ENCODE measurements around the gene PLCB1.
A peak's percentile ranks its signal among the peaks of the same experiment; 100 is the strongest.
"Not testable (repeated sequence)": the region's sequence is repeated elsewhere in the genome, so short reads cannot be mapped to it uniquely, and the experiment has no call there.

Gene PLCB1

DNA sequence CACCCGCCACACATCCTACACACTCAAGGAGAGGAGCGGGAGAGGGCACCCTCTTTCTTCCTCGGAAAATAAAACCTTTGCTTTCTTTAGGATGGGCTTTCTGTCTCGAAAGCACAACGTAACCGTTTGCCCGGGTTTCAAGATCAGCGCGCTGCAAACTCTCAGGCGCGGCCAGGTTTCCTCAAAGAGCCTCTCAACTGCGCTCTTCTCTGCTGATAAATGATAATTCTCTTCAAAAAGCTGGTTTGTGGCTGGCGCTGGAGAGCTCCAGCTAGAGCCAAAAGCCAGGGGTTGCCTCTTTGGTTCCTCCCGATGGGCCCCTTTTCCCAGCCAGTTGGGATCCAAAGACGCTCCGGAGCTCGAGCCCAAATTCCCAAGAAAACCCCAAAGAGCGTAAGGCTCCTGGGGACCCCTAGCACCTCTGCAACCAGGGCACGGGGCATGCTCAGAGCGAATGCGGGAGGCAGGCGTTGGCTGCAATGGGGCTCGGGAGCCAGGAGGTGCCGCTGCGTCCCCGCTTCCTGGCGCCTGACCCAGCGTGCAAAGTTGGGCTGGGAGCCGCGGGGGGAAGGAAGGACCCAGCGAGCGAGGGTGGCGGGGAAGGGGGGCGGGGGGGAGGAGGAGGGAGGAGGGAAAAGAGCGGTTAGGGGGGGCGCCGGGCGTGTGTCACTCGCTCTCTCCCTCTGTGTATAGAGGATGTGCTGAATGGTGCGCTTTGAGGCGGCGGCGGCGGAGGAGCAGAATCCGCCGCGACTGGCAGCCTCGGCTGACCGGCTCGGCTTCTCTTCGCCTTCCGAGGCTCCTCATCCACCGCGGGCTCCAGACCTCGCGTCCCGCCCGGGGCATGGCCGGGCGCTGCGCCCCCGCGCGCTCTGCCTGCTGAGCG, at the start of gene PLCB1:
TSS of gene PLCB1 (plus strand) at position 669 of the 886 bp plus-strand sequence. CDS start 386 bp downstream, outside the sequence.
- DNase-seq: peak; percentile 78 to 87

DNA sequence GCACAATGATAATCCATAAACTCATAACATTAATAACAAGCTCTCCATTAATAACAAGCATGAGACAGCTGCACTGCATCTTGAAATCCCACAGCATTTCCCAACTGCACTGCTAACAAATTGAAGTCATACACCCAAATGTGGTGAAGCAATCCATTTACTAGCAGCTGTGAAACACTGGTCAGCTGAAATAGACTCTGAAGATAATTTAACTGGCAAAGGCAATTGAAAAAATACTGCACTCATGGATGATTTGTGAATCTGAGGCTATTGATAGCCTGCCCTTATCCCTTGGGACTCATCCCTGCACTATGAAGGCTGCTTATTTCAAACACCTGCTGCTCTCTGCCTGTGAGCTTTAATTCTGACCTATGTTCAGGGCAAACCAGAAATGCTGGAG, 49.1 kb upstream of the PLCB1 start:
- no peak for DNase-seq

DNA sequence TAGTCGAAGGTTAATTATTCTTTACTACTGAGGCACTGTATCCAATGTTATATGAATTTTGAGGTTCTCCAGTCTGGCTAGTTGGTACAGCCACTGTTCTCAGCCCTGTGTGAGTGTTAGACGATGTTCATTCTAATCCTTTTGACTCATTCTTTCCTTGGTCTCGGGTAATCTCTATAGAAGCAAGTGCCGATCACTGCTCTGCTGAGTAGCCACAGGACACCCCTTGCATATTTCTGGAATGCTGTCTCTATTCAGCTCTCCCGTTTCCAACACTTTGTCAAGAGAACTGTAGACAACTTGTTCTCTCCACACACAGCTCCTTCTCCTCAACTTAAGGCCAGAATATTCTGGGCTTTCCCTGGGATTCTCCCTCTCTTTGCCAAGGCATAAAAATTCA, 42.4 kb upstream of the PLCB1 start:
- DNase-seq: no peak

DNA sequence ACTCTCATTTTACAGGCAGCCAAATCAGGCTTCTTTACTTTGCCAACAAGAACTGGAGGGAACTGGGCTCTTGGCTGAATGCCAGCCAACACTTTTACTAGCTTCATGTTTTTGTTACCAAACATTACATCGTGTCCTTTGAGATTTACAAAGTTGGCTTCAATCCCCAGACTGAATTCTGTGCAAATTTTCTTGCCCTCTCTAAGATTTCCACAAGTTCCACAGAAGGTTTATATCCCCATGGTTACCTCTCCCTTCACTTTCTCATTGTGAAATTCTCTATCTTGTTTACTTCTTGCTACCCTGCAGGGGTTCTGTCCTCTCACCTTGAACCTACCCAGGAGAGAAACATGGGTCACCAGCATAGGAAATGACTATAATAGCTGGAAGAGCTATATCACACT, 37.6 kb upstream of the PLCB1 start:
- no peak for DNase-seq

DNA sequence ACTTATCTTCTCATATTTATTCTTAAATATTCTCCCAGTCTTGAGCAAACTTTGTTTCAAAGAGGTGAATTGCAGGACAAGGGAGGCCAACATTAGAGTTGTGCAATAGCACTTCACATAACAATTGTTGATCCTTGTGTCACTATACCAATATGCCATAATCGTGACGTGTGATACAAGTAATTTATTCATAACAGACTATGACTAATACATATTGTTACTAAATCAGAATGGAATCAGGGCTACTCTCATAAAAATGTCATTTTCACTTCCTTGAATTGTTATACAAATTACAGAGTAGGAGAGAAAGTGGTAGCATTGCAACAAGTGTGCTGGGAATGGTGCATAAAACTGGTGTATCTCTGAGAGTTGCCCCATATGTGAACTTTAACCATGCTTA, 37.2 kb upstream of the PLCB1 start:
- DNase-seq: no peak

DNA sequence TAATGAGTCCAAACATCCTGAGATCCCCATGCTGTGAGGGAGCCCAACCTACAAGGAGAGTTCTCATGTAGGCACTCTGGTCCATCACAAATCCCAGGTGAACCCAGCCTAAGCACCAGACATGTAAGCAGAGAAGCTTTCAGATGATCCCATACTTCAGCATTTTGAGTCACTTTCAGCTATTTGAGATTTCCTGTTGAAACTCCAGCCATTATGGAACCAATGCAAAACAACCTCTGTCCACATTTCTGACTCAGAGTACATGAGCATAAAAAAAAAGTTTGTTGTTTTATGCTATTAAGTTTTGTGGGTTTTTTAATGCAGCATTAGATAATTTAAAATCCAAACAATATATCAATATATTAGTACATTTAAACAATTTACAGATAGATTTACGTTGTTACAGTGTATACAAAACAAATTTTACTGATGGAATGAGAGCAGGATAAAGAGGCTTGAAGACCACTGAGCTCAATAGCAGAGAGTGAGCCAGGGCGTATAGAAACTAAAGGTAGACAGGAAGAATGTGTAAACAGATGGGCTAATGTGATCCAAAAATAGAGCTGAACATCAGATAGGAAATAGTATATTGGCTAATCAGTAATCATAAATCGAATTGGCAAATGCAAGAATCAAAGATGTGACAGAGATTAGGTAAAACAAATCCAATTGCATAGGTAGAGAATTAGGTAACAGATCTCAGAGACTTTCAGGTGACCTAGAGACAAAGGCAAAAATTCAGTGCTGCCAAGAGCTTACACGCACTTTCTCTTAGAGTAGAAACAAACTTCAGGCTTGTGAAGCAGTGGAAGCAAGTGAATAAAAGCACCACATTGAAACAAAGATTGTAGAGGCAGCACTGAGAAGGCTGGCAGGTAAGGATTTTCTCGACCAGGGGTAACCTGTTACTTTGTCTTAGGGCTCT, 36.2 kb upstream of the PLCB1 start:
- no peak for DNase-seq

DNA sequence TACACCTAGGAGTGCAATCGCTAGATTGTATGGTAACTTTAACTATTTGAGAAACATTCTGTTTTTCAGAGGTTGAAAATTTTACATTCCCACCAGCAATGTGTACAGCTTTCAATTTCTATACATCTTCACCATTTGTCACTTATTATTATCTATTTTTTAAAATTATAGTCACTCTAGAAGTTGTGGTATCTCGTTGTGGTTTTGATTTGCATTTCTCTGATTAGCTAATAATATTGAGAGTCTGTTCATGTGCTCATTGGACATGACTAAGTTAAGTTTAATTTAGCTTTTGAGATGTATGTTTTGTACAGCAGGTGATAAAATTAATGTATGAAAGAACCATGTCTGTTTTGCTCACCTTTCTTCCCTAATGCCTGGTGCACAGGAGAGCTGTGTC, 34.8 kb upstream of the PLCB1 start:
- DNase-seq: no peak

DNA sequence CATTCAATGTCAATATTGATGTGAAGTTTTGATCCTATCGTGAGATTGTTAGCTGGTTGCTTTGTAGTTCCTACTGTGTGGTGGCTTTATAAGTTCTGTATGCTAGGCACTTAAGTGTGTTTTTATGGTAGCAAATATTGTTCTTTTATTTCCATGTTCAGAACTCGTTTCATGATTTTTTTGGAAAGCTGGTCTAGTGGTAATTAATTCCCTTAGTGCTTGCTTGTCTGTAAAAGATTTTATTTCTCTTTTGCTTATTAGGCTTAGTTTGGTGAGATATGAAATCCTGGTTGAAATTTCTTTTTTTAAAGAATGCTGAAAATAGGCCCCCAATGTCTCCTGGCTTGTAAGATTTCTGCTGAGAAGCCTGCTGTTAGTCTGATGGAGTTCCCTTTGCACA, 27.8 kb upstream of the PLCB1 start:
- DNase-seq: no peak

DNA sequence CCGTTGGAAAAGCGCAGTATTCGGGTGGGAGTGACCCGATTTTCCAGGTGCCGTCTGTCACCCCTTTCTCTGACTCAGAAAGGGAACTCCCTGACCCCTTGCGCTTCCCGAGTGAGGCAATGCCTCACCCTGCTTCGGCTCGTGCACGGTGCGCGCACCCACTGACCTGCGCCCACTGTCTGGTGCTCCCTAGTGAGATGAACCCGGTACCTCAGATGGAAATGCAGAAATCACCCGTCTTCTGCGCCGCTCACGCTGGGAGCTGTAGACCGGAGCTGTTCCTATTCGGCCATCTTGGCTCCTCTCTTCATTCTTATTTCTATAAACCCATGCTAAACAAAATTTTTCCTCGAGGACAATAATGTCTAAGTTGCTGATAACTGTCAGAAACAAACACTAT, 17.5 kb upstream of the PLCB1 start:
- not testable (repeated sequence) for DNase-seq

DNA sequence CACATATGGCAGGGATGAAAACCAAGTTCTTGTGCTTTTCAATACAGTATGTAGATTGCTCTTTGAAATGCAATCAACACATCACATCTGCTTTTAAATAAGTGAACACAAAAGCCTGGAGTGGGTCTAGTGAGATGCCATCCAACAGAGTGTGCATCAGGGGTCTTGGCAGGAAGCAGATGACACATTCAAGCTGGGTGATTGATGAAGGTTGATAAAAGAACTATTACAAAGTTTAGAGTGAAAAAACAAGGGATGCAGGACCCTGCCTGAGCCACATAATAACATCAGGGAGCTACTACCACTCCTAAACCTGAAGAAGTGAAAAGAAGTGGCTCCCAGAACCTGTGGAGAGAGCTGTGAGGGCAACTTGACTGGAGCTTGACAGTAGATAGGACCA, 16.6 kb upstream of the PLCB1 start:
- no peak for DNase-seq

DNA sequence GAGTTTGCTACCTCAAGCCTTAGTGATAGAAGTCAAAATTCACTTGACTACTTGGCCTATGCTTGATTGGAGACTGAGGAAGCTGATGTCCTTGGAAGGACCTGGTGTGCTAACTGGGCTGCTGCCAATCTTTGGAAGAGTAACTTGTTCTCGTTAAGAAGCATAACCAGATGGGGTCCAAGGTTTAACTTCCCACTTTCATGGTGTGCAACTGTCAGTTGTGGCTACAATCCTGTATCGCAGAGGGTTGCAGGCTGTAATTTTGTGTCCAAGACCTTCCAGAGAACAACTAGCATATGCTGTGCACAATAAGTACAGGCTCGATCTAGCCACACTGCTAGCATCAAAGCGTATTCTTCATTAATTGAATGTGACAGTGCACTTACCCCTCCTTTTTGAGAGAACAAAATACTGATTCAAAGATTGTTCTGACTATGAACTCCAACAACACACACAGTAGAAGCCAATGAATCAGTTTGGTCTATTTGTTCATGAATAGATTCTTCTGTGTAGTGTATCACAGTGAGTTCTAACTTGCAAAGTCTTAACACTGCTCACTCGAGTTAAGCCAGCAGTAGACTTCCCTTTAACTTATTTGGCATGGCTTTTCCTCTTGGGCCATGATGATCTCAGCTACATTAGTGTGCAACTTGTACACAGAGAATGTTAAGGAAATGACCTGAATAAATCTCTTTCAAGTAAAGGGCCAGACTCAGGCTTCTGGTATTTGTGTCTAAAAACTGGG, 15.8 kb upstream of the PLCB1 start:
- no peak for DNase-seq

DNA sequence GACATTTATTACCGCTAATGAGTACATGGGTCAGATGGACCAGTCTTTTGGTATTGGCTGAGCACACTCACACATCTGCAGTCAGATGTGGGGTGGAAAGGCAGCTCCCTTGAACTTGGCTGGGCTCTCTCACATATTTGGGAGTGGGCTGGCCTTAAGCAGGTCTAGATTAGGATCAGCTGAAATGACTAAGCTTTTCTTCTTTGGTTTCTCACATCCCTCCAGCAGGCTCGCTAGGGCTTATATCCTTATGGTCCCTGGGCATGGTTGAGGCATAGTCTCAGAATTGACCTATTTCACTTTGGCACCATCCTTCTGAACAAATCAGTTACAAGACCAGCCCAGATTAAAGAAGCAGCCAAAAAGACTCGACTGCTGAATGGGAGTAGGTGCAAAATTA, 14.4 kb upstream of the PLCB1 start:
- no peak for DNase-seq

DNA sequence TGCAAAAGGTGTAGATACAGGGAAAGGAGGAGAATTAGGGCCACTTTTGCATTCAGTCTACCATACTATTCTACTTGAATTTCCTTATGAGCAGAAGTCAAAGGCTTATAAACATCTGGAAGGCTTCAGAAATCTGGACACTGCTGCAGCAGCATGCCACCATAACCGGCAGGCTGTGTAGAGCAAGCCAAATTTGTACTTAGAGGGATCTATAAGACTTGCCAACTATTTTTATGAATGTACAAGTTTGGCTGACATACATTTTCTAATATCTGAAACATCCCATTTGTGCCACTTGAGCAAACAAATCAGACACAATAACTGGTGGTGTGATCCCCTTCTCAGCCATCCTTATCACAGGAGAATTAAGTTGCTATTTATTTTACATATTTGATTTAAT, 14.0 kb upstream of the PLCB1 start:
- DNase-seq: no peak

DNA sequence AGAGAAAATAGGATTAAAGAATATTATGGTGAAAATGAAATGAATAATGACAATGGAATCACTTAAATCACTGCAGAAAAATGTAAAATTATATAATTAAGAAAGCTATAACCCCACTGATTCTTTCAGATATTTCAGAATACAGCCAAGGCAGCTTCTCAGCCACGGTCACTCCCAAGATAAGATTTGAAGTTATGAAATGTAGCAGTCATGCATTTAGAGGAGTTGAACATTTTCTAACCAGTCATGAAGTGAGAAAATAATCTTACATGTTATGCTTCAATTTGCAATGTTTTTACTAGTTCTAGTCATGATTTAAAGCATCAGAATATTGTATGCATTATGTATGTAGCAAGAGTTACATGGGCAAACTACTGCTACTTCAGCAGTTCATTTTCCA, 13.3 kb upstream of the PLCB1 start:
- no peak for DNase-seq

DNA sequence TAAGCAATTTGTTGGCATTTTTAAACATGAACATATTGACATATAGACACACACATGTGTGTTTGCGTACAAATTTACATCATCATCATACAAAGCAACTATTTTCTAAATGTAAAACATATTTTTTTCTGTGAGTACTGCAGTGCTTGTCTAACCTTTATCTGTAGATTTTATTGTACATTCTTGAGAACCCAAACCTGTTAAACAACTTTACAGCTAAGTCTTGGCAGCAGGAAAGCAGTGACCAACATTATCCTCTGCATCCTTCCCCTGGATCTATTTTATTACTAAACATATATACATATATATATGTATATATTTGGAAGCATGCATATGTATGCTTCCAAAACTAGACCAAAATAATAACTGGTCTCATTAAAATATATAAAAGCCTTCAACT, 10.4 kb upstream of the PLCB1 start:
- no peak for DNase-seq

DNA sequence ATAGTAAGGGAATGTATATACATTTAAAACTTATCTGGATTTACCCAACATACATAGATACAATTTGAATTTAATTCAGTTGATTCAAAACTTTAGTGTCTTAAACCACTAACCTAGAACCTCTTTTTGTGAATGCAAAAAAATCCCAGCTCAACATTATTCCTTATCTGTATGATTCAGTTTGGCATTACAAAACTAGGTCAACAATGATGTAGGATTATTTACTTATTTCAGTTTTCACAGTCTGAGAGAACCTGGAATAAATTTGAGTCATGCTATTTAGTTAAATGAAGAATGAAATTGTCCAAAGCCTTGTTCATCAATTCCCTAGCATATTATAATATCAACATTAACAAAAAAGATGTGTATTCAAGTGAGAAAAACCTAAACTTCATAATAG, 7.4 kb upstream of the PLCB1 start:
- no peak for DNase-seq

DNA sequence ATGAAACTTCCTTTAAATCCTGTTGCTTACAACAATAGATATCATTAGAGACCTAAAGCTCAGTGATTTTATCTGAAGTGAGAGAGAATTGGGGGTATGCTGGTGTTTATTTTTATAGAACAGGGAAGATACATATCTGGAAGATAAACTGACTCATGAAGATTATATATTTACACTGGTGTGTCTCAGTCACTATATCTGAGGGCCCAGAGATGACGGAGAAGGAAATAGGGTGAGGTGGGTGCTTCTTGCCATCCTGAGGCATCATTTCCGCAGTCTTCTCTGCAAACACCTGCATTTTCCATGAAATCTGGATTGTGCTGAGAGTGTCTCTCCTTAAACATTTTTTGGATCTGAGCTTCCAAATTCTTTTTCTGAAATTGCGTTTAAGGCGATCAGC, 5.9 kb upstream of the PLCB1 start:
- DNase-seq: no peak

DNA sequence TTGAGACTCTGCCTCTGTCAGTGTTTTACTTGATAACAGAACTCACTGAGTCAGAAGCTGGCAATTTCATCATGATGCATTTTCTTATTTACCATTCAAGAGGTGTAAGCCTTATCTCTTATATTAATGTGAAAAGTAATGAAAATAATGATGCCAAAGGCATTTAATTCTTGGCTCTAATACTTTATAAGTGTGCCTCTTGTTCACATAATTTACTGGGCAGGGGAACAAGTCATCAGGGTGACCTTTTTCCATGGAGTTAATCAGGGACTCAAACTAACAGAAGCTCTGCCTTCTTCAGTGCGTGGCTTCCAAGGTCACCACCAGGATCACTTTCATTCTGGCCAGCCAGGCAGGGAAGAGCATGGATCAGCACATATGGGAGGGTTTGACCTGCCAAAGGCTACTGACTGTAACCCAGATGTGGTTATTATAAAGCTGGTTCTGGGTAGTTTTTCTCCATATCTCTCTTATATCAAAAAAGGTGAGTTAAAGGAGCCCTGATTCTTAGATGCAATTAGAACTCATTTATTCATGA, 5.2 kb upstream of the PLCB1 start:
- no peak for DNase-seq

DNA sequence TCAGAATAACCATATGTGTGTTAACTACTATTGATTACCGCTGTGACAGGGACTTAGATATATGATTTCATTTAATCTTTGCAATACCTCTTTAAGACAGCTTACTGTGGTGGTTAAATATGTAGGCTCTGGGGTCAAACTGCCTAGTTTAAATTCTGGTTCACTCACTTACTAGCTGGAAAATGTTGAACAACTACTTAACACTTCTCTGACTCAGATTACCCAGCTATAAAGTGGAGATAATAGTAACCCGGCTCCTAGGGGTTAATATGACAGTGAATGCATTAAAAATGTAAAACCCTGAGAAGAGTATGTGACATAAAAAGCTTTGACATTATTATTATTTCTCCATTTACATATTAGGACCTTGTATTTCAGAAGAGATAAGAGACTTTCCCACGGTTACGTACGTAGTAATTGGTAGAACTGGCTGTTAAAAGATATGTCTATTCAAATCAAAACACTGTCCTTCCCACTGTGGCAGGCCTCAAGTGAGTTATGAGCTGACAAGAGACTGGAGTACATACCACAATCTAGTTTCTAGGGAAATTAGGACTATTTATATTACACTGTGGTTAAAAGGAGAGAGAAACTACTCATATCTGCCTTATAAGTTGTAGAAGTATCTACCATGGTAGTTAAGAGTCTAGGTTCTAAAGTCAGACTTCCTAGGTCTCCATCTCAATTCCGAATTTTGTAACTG, 4.4 kb upstream of the PLCB1 start:
- DNase-seq: no peak

DNA sequence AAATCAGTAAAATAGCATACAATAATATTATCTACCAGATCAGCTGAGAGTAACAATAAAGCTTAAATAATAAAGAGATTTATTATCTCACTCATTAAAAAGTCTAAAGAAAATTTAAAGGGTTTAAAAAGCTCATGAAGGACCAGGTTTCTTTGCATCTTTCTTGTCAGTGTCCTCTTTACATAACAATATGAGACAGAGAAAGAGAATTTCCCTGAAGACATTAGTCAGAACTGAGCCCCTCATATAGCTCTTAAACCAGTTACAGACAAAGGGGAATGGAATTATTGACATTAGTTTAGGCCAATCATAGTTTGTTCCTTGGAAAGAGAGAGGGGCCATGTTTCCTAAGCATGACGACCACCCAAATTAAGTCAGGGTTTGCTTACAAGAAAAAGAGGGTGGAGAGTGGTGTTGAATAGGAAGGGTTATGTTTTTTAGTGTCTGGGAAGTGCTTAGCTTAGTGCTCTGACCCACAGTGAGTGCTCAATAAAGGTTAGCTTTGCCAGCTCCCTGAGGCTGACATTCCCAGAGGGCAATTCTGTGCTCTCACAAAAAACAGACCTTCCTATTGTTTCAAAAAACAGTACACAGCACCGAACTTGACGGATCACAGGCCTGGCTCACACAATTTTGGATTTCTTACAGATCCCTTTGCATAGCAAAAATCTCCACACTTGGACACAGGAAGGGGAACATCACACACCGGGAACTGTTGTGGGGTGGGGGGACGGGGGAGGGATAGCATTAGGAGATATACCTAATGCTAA, 3.6 kb upstream of the PLCB1 start:
- no peak for DNase-seq

DNA sequence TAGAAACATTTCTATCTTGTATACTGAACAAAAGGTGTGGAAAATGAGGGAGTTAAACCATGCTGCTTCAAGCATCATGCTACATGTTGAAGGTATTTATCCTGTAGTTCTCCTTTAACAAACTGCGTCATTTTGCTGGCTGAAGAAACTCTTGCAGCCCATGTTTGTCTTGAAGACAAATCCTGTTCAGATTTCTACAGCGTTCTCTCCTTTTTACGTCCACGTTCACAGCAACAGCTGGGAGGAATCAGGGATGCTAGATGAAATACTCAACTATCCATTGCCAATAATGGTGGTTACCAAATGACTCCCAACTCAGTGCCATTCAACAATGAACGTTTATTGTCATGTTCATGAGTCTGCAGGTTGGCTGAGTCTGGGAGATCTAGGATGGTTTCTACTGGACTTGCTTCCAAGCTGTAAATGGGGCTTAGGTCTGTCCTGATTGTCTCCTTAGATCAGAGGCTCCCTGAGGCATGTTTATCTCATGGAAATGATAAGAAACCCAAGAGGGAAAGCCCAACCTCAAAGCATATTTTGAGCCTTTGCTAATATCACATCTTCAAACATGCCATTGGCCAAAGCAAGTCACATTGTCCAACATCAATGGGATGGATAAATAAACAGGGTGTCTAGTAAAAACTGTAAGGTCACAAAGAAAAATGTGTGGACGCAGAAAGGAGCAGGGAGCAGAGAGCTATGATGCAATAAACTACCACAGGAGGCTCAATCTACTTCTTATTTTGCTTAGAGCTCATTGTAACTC, 2.7 kb upstream of the PLCB1 start:
- DNase-seq: no peak
